Lower leg skin (tissue), 3 donors: ENCODE measurements around the gene MEIS3.

ENCODE experiments used
- CTCF ChIP-seq, 3 donors: fragments of 450-650 bp; IDR thresholded peaks; one replicate each; pipeline ENCODE4 v1.5.1; 2016; ENCODE audit warnings: antibody characterized with exemption in 3 of 3, mild to moderate bottlenecking in 3 of 3, moderate library complexity in 2 of 3
- POLR2A ChIP-seq, 2 donors: fragments of 450-650 bp; IDR thresholded peaks; one replicate each; pipeline ENCODE4 v1.6.1; 2016 to 2017; ENCODE audit warnings: antibody characterized with exemption in 2 of 2, mild to moderate bottlenecking in 1 of 2, moderate library complexity in 1 of 2

GRCh38 chr19:47378246-47378645 lies 41.1 kb downstream of the MEIS3 start:
- TF ChIP-seq CTCF (IDR thresholded peaks at IDR 0.05) (no peak), POLR2A (IDR thresholded peaks at IDR 0.05) (no peak)
